A549 treated with DMSO at 1 μM for 4 hours (cell line): Measurements from ENCODE around the gene SKOR2. TPM values are rescaled to one million over a fixed set of nuclear protein-coding genes. Genes with fewer than 3 reads are reported as not detected.

Experiments used
- total RNA-seq: library from RNA; stranded (reverse); fragments of 200-300 nt; extraction: Qiagen RNA extraction; gene quantifications from 5 replicates; pipeline ENCODE4 v1.2.3, GENCODE V29; 2022; ENCODE audit warnings: low read depth

SKOR2 gene, protein sequence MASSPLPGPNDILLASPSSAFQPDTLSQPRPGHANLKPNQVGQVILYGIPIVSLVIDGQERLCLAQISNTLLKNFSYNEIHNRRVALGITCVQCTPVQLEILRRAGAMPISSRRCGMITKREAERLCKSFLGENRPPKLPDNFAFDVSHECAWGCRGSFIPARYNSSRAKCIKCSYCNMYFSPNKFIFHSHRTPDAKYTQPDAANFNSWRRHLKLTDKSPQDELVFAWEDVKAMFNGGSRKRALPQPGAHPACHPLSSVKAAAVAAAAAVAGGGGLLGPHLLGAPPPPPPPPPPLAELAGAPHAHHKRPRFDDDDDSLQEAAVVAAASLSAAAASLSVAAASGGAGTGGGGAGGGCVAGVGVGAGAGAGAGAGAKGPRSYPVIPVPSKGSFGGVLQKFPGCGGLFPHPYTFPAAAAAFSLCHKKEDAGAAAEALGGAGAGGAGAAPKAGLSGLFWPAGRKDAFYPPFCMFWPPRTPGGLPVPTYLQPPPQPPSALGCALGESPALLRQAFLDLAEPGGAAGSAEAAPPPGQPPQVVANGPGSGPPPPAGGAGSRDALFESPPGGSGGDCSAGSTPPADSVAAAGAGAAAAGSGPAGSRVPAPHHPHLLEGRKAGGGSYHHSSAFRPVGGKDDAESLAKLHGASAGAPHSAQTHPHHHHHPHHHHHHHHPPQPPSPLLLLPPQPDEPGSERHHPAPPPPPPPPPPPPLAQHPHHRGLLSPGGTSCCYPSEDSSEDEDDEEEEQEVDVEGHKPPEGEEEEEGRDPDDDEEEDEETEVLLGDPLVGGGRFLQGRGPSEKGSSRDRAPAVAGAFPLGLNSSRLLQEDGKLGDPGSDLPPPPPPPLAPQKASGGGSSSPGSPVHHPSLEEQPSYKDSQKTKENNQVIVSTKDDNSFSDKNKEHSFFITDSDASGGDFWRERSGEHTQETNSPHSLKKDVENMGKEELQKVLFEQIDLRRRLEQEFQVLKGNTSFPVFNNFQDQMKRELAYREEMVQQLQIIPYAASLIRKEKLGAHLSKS
- not detected in 5 replicates for total RNA-seq

DNA sequence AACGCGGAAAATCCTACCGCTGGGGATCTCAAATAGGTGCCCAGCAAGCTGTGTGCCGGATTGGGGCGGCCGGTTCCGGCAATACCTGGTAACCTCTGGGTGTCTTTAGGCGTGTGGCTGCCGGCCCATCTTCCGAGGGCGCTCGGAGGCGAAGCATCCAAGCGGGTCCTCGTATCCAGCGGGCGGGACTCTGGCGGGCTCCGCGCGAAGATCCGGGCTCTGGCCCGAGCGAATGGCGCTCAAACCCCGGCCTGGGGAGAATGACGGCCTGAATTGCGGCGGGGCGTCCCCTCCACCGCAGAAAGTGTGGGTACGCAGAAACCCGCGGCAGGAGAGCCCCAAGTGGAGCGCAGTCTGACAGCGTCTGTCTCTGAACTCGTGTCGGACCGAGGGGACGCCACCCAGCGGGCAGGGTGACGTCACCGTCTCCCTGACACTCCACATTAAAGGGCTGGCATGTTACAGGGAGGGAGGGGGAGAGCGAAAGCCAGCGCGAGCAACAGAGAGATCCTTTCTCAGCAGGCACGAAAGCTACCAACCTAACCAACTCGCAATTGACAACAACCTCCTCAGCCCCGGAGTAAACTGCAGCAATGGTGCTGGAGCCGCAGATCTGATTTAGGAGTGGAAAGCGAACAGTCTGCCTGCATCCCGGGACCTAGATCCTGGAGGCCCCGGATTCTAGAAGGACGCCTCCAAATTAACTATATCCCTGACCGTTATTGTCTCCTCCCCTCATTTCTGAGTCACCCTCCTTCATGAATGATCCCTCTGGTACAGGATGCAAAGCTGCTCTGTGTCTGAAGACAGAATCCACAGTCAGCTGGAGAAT is at the start of gene SKOR2:
TSS of gene SKOR2 (minus strand) at position 372 of the 832 bp plus-strand sequence. CDS start 2,477 bp downstream, outside the sequence.

DNA sequence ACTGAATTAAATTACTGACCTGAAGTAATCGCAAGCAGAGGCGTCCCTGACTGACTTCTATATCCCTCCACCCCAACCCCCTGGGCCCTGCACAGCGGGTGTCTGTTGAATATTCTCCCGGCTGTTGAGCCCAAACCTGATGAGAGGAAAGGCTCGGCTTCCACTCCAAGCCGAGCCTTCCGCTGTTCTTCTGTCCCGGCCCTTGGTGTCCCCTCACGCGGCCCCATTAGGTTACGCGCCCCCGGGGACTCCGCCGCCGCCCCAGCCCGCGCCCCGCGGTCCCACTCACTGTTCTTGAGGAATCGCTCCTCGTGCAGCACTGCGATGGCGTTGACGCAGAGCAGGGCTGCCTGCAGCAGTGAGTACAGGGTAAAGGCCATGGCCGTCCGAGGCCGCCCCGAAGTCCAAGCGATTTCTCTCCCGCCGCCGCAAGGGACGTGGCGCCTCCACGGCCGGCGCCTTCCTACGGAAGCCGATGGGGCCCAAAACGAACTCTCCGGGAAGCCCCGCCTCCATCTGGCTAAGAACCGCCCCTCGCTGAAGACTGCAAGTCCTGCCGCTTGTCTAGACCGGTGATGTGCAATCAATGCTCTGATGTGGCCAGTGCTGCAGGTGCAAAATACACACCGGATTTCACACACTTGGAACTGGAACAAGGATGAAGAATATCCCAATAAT is 75.4 kb downstream of the SKOR2 start, which contains the start of gene IER3IP1:
TSS of gene IER3IP1 (minus strand) at position 467 of the 678 bp plus-strand sequence. CDS start at position 380, 87 bp downstream.

Other genes starting within 250 kb of the SKOR2 start
- not detected in 5 replicates for gene ELOA2, start 216.0 kb downstream of the SKOR2 start, total RNA-seq
- gene HDHD2, start 101.2 kb downstream of the SKOR2 start, total RNA-seq, result 8.9 to 12.0 TPM (median 10.4 TPM) in 5 replicates
- 15.5 to 30.8 TPM (median 18.7 TPM) in 5 replicates for gene IER3IP1, start 75.3 kb downstream of the SKOR2 start, total RNA-seq